Amniotic stem cell (primary cell): ENCODE results near the gene NDUFA8.

Source experiments
- DNase-seq: peaks from one replicate; lab custom pipeline; 2025; lab: John Stamatoyannopoulos, UW

Gene NDUFA8

GRCh38 chr9:122159026-122159924, at the start of gene NDUFA8, which contains the start of gene MORN5:
NDUFA8 (minus strand) TSS chr9:122159779; CDS start chr9:122159677, 102 bp downstream.
MORN5 (plus strand) TSS chr9:122159908; CDS start chr9:122159973, 65 bp downstream.
- peak; percentile 93 for DNase-seq

- no peak for DNase-seq
Observed at GRCh38 chr9:122207096-122207495, 47.5 kb upstream of the NDUFA8 start.

GRCh38 chr9:122206118-122207046, 46.8 kb upstream of the NDUFA8 start:
- peak; percentile 14 for DNase-seq

GRCh38 chr9:122205176-122205575, 45.6 kb upstream of the NDUFA8 start:
- no peak for DNase-seq

- DNase-seq: no peak
Observed at GRCh38 chr9:122204491-122204890, 44.9 kb upstream of the NDUFA8 start.

GRCh38 chr9:122204055-122204454, 44.5 kb upstream of the NDUFA8 start:
- no peak for DNase-seq

GRCh38 chr9:122202111-122202510, 42.5 kb upstream of the NDUFA8 start:
- DNase-seq: no peak

GRCh38 chr9:122201641-122202040, 42.1 kb upstream of the NDUFA8 start:
- DNase-seq: no peak

- no peak for DNase-seq
Observed at GRCh38 chr9:122200960-122201595, 41.5 kb upstream of the NDUFA8 start.

- no peak for DNase-seq
Observed at GRCh38 chr9:122197882-122198281, 38.3 kb upstream of the NDUFA8 start.

GRCh38 chr9:122197426-122197825, 37.8 kb upstream of the NDUFA8 start:
- no peak for DNase-seq

GRCh38 chr9:122195875-122196274, 36.3 kb upstream of the NDUFA8 start:
- DNase-seq: no peak

GRCh38 chr9:122193651-122194050, 34.1 kb upstream of the NDUFA8 start:
- no peak for DNase-seq

- DNase-seq: no peak
Observed at GRCh38 chr9:122192914-122193525, 33.4 kb upstream of the NDUFA8 start.

- DNase-seq: no peak
Observed at GRCh38 chr9:122192261-122192875, 32.8 kb upstream of the NDUFA8 start.

GRCh38 chr9:122191584-122191983, 32.0 kb upstream of the NDUFA8 start:
- DNase-seq: no peak

GRCh38 chr9:122190597-122191381, 31.2 kb upstream of the NDUFA8 start:
- DNase-seq: no peak

- no peak for DNase-seq
Observed at GRCh38 chr9:122188369-122188768, 28.8 kb upstream of the NDUFA8 start.

GRCh38 chr9:122186777-122187470, 27.3 kb upstream of the NDUFA8 start:
- DNase-seq: no peak

GRCh38 chr9:122186301-122186700, 26.7 kb upstream of the NDUFA8 start:
- no peak for DNase-seq
